Mesothelial cell of epicardium (in vitro differentiated cells): ENCODE measurements around the gene LIMD2. TPM values are rescaled to one million over a fixed set of nuclear protein-coding genes. Genes with fewer than 3 reads are reported as not detected.

ENCODE experiments used
- DNase-seq, 2 experiments: peaks; one replicate each; pipeline ENCODE4 v3.0.0; 2021; ENCODE audit warnings: low spot score in 2 of 2; ENCODE audit not compliant: unreplicated experiment in 2 of 2
- H3K27ac Mint-ChIP-seq: 2 replicates; pipeline ENCODE4 v1.8.0; 2021; ENCODE audit warnings: mixed read lengths
- H3K27me3 Mint-ChIP-seq: 2 replicates; pipeline ENCODE4 v1.8.0; 2021; ENCODE audit warnings: low read depth, mixed read lengths
- H3K36me3 Mint-ChIP-seq: 2 replicates; pipeline ENCODE4 v1.8.0; 2021; ENCODE audit warnings: mixed read lengths
- H3K4me1 Mint-ChIP-seq: 2 replicates; pipeline ENCODE4 v1.8.0; 2021; ENCODE audit warnings: mixed read lengths
- H3K4me3 Mint-ChIP-seq: 2 replicates; pipeline ENCODE4 v1.8.0; 2021; ENCODE audit warnings: mild to moderate bottlenecking, moderate library complexity, mixed read lengths
- H3K9me3 Mint-ChIP-seq: 2 replicates; pipeline ENCODE4 v1.8.0; 2021; ENCODE audit warnings: mixed read lengths
- total RNA-seq: library from RNA; stranded (reverse); gene quantifications from 3 replicates; pipeline ENCODE4 v1.2.1, GENCODE V29; 2021
- TF ChIP-seq, protein P1 (sequence below): fragments of 200-600 bp; sonication (generic); IDR thresholded peaks from one replicate; pipeline ENCODE4 v1.5.0; 2021; ENCODE audit warnings: antibody characterized with exemption; ENCODE audit not compliant: unreplicated experiment

The LIMD2 gene
- total RNA-seq, 1 donor from 2014 or later, result 76.5 TPM

GRCh38 chr17:63685041-63685440 lies 14.9 kb downstream of the LIMD2 start:
- no peaks in the 10 kb centered on the region for H3K27me3 Mint-ChIP-seq
- peaks cover 10% of the 10 kb centered on the region for H3K4me1 Mint-ChIP-seq
- TF ChIP-seq, protein P1, sequence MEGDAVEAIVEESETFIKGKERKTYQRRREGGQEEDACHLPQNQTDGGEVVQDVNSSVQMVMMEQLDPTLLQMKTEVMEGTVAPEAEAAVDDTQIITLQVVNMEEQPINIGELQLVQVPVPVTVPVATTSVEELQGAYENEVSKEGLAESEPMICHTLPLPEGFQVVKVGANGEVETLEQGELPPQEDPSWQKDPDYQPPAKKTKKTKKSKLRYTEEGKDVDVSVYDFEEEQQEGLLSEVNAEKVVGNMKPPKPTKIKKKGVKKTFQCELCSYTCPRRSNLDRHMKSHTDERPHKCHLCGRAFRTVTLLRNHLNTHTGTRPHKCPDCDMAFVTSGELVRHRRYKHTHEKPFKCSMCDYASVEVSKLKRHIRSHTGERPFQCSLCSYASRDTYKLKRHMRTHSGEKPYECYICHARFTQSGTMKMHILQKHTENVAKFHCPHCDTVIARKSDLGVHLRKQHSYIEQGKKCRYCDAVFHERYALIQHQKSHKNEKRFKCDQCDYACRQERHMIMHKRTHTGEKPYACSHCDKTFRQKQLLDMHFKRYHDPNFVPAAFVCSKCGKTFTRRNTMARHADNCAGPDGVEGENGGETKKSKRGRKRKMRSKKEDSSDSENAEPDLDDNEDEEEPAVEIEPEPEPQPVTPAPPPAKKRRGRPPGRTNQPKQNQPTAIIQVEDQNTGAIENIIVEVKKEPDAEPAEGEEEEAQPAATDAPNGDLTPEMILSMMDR, result no peak
- DNase-seq, result no peak
- H3K36me3 Mint-ChIP-seq, result peaks cover 12% of the 10 kb centered on the region
- no peaks in the 10 kb centered on the region for H3K9me3 Mint-ChIP-seq
- no peak overlapping the region for H3K27ac Mint-ChIP-seq
- H3K4me3 Mint-ChIP-seq, result no peak overlapping the region

GRCh38 chr17:63682981-63683380 lies 16.9 kb downstream of the LIMD2 start:
- DNase-seq, result no peak
- no peak overlapping the region for H3K4me3 Mint-ChIP-seq
- H3K27me3 Mint-ChIP-seq, result no peaks in the 10 kb centered on the region
- H3K36me3 Mint-ChIP-seq, result peaks cover 7% of the 10 kb centered on the region
- H3K4me1 Mint-ChIP-seq, result peaks cover 14% of the 10 kb centered on the region
- no peaks in the 10 kb centered on the region for H3K9me3 Mint-ChIP-seq
- H3K27ac Mint-ChIP-seq, result no peak overlapping the region
- TF ChIP-seq, protein P1, result no peak

DNA sequence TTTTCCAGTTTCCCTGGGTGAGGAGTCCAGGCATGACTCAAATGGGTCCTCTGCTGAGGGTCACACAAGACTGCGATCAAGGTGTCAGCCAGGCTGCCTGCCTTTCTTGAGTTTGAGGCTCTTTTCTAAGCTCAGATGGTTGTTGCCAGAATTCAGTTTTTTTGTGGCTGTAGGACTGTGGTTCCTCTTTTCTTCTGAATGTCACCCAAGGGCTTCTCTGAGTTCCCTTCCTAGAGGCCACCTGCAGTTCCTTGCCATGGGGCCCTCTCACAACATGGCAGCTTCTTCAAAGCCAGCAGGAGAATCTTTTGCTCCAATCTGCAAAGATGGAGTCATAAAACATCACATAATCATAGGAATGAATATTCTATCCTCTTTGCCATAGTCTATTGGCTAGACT lies 17.5 kb downstream of the LIMD2 start:
- peaks cover 14% of the 10 kb centered on the region for H3K4me1 Mint-ChIP-seq

DNA sequence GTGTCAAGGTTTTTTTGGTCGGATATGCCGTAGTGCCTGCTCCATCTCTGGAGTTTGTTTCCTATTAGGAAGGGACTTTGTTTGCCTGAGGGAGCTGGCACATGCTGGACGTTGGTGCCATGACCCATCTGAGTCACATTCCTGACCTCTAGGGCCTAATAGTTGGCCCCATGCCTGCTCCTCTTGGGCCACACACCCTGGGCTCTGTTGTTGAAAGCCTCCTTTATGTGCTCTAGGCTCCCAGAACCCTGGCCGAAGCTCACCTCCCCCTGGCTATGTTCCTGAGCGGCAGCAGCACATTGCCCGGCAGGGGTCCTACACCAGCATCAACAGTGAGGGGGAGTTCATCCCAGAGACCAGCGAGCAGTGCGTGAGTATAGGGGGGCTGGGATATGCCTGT lies 18.4 kb downstream of the LIMD2 start:
- no peak overlapping the region for H3K27ac Mint-ChIP-seq
- TF ChIP-seq, protein P1, result no peak
- H3K36me3 Mint-ChIP-seq, result peaks cover 7% of the 10 kb centered on the region
- no peaks in the 10 kb centered on the region for H3K27me3 Mint-ChIP-seq
- no peaks in the 10 kb centered on the region for H3K9me3 Mint-ChIP-seq
- H3K4me1 Mint-ChIP-seq, result peaks cover 22% of the 10 kb centered on the region
- DNase-seq, result no peak
- no peak overlapping the region for H3K4me3 Mint-ChIP-seq

More for the DNA sequence above, 17.5 kb downstream of the LIMD2 start:
- Mint-ChIP-seq H3K27me3 (no peaks in the 10 kb centered on the region), H3K9me3 (no peaks in the 10 kb centered on the region), H3K36me3 (peaks cover 7% of the 10 kb centered on the region), H3K4me3 (no peak overlapping the region), H3K27ac (no peak overlapping the region)
- TF ChIP-seq, protein P1, result no peak
- no peak for DNase-seq

- no peak for DNase-seq
- Mint-ChIP-seq H3K27ac (no peak overlapping the region), H3K36me3 (peaks cover 7% of the 10 kb centered on the region), H3K27me3 (no peaks in the 10 kb centered on the region), H3K4me1 (peaks cover 30% of the 10 kb centered on the region), H3K9me3 (no peaks in the 10 kb centered on the region), H3K4me3 (no peak overlapping the region)
- TF ChIP-seq, protein P1, result no peak
These were observed 19.2 kb downstream of the LIMD2 start for GRCh38 chr17:63680700-63681099.

DNA sequence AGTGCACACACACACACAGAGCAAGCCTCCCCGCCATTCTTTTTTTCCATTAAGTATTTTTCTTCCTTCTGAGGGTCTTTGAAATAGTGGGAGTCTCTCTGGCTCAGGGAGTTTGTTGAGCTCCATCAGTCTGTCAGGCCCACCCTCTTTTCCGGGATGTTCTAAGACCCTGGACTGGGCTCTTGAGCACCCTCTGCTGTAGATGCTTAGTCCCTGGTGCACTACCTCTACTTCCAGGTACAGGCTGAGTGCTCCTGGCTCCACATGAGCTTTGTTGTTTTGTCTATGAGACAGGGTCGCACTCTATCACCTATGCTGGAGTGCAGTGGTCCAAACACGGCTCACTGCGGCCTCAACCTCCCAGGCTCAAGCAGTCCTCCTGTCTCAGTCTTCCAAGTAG lies 20.7 kb downstream of the LIMD2 start:
- DNase-seq, result no peak
- H3K4me3 Mint-ChIP-seq, result no peak overlapping the region
- no peaks in the 10 kb centered on the region for H3K9me3 Mint-ChIP-seq
- peaks cover 7% of the 10 kb centered on the region for H3K36me3 Mint-ChIP-seq
- H3K27me3 Mint-ChIP-seq, result no peaks in the 10 kb centered on the region
- no peak overlapping the region for H3K27ac Mint-ChIP-seq
- TF ChIP-seq, protein P1, result no peak
- peaks cover 43% of the 10 kb centered on the region for H3K4me1 Mint-ChIP-seq
